ENCODE data around the gene MACROD2.
"Not testable (repeated sequence)": the region's sequence is repeated elsewhere in the genome, so short reads cannot be mapped to it uniquely, and the experiment has no call there.

MACROD2 gene

DNA sequence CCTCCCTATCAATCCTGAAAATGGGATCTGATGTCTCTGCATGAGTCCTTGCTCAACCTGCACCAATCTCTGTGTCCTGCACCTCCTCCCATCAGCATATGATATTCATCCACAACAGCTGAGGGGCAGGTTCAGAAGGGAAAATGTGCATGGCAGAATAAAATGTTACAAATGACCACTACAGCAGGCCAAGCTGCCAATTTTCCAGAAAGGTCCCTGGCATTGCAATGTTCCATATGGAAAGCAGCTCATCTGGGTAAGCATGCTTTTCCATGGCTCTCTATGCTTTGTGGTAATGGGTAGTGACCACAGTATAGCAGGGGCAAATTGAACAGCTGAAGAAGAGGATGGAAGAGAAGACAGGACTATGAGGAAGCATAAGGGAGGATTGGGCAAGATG lies 1183.3 kb downstream of the MACROD2 start:
- DNase-seq (ENCODE audit: low read depth), result no peak

DNA sequence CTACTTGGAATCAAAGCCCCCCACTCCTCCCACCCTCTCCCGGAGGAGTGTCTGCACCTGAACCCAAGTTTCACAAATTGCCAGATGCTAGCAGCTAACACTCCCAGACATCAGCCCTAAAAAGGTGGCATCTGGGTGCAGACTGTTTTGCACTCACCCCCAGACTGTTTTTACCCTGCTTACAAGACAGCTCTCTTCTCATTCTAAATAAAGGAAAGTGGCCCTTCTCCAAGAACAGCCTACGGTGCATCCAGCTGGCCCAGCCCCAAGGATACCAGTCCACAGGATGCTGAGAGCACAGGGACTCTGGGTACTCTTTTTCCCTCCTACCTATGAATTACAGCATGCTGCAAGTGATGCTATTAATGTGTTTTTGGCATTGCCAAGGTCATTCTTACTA lies 1184.1 kb downstream of the MACROD2 start:
- no peak for DNase-seq (ENCODE audit: low read depth)

DNA sequence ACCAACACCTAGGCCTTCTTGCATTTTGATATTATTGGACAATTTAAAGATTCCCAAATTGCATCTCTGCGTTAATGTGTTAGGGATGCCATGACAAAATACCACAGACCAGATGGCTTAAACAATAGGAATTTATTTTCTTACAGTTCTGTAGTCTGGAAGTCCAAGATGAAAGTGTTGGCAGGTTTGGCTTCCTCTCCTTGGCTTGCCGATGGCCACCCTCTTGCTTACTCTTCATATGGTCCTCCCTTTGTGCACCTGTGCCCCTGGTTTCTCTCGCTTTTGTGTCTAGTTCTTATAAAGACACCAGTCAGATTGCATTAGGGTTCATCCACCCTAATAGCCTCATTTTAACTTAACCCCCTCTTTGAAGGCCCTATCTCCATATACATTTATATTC lies 1184.5 kb downstream of the MACROD2 start:
- DNase-seq (ENCODE audit: low read depth), result no peak

DNA sequence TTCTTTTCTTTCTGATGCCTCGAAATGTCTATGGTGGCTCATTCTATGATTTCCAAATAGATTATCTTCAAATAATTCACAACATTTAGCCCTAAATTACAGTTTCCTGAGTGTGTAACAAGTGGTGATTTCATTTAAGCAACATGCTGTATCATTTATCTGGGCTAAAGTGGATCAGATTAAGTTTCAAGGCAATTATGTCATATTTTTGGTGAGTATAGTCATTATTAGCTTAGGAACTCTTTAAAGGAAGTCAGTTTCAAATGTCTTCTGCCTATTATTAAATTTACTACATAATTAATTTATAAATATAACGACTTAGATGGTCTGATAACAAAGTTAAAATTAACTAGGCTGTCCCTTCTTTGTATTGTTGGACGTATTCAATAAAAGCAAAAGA lies 1190.0 kb downstream of the MACROD2 start:
- DNase-seq (ENCODE audit: low read depth), result no peak

DNA sequence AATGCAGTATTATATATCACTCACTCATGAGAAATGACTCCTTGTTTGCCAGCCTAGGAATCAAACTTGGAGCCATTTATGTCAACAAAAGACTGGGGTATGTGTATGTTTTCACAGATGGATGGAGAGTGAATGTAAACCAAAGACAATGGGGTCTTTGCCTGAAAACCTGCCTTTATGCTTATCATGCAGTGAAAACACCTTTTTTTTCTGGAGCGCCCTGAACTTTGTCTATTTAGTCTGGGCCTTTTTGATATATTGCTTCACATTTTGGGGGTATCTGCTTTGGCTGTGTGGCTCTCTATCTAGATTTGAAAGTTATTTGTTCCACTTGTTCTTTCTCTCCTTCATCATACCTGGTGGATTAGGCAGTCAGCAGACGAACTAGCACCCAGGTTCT lies 1190.6 kb downstream of the MACROD2 start:
- no peak for DNase-seq (ENCODE audit: low read depth)

DNA sequence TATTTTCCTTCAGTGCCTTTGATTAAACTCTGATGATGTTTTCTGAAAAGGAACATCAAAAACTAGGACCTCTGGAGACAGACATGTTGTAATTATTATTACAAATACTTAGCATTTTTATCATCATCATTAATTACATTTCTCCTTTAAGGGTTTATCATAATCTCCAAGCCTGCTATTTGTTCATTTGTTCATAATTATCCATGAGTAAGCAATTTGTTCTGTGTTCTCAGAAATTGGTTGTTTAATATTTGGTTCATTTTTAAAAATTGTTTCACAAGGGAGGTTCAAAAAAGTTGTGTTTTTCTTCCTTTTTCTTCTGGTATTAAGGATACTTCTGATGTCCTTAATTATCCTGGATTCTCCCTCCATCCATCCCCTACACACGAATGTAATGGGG lies 1192.3 kb downstream of the MACROD2 start:
- DNase-seq (ENCODE audit: low read depth), result no peak

DNA sequence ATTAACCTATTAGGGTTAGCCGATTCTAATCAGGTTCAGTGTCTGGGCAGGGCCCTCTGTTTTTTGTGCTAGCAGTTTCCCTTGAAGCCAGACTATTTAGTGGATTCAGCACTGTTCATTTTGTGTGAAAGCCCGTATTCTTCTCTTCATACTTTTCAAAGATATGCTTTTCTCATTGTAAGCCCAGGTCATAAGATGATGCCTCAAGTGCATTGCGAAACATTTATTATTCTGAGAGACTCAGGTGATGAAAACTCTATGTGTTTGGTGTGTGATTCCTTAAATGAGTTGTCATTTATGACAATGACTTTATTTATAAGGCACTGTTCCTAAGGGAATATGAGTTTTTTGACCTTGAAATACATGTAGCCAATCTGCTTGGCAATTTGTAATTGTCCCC lies 1193.1 kb downstream of the MACROD2 start:
- no peak for DNase-seq (ENCODE audit: low read depth)

DNA sequence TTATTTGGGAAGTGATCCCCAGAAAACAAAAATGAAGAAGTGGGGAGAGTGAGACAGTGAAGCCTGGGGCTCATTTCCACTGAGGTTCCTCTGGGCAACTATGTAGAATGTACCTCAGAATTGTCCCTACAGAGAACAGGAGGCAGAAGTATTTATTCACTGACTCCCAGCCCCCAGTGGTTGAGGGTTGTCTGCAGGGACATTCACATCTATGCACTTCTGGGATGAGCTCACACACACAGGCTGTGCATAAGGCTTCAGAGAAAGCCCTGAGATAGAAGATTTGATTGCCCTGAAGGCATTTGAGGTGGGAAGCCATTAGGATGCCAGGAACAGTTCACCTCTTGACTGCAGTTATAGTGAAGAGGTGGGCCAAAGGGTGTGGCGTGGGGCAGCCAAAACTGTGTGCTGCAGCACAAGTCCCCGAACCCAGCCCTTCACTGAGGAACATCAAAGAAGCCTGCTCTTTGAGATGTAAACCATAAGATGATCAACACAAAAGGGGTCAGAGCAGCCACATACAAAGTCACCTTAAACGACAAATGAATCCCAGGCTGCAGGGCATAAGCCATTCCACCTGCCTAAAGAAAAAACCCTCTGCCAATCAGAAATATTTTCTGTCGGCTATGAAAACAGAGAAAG lies 1195.9 kb downstream of the MACROD2 start:
- DNase-seq (ENCODE audit: low read depth), result no peak

DNA sequence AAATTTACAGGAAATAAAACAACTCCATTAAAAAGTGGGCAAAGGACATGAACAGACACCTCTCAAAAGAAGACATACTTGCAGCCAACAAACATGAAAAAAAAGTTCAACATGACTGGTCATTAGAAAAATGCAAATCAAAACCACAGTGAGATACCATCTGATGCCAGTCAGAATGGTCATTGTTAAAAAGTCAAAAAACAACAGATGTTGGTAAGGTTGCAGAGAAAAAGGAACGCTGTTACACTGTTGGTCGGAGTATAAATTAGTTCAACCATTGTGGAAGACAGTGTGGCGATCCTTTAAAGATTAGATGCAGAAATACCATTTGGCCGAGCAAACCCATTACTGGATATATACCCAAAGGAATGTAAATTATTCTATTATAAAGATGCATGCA lies 1200.1 kb downstream of the MACROD2 start:
- no peak for DNase-seq (ENCODE audit: low read depth)

DNA sequence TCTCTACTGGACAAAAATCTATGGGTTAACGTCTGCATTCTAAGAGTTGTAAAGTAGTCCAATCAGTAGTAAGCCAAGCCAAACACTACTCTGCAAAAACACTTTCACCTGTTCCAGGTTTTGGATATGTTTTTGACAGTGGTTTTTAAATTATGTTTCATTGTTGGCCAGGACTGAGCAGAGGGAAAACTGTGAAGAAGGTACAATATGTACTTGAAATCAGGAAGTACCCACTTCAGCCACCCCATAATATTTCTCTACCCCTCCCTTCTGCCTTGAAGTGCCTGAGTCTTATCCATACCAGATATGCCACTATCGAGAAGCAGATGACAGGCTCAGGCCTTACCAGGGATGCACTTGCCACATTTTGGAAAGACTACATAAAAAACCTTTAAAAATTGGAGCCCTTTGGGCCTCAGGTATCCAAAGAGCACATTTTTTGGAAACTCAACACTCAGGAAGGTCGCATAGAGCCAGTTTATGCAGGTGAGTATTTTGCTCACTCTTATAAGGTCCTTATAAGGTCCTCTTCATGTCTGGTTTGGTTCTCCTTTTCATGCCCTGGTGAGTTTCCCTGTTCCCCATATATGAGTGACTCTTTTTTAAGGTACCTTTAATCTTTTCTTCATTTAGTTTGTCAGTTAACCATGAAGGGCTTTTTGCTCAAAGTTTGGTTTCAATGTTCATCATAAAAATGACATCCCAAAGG lies 1201.4 kb downstream of the MACROD2 start:
- DNase-seq (ENCODE audit: low read depth), result no peak

DNA sequence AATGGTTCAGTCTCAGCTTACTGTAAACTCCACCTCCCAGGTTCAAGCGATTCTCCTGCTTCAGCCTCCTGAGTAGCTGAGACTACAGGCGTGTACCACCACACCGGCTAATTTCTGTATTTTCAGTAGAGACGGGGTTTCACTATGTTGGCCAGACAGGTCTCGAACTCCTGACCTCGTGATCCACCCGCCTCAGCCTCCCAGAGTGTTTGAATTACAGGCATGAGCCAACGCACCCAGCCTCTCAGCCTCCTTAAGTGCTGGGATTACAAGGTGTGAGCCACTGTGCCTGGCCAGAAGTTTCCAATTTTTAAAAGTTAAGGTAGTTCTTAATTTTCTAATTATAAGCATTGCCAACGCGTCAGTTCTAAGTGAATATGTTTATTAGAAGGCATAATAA lies 1202.7 kb downstream of the MACROD2 start:
- not testable (repeated sequence) for DNase-seq (ENCODE audit: low read depth)

DNA sequence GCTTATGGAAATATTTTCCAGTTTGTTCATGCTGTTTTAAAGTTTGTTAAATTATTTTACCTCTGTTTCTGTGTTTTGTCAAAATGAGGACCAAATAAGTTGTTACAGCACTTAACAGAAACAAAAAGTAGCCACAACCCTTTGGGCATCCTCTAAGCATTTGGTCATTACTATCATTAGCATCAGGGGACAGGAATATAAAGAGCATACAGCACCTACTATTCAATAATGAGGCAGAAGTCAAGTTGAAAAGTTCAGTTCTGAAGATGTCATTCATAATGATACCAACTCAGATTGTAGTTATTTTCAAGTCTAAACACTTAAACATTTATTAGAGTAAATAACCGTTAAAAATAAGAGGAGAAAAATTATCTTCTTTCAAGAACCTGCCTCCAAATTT lies 1204.4 kb downstream of the MACROD2 start:
- DNase-seq (ENCODE audit: low read depth), result no peak

DNA sequence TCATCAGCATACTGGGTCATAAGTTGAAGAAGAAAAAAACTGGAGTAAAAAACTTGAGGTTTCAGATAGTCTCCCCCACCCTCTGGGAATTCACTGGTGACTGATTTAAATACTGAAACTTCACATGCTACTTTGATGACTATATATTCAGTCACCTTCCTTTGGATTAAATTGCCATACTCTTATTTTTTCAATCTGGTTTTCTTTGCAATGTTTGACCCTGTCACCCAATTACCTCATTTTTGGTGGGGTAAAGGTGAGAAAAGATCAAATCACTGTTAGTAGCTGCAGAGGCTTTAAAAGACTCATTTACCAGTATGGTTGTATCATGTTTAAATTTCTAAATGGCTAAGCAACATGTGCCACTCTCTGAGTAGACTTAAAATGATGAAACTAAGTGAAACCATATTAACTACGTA lies 1204.8 kb downstream of the MACROD2 start:
- DNase-seq (ENCODE audit: low read depth), result no peak

DNA sequence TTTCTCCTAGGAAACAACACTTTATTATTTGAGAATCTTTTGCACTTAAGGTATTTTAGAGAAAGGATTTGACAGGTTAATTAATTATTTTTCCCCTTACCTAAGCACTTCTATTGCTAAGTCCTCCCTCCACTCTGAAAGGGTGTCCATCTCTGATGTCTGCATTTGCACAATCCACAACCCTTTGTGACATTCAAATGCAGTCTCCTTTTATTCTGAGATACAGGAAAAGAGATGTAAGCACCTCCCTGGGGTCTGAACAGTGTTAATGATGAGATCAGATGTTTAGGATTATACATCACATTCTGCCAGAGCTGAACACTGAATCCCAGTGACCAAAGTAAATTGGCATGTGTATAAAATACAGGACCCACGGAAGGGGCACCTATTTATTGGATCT lies 1206.3 kb downstream of the MACROD2 start:
- DNase-seq (ENCODE audit: low read depth), result no peak

DNA sequence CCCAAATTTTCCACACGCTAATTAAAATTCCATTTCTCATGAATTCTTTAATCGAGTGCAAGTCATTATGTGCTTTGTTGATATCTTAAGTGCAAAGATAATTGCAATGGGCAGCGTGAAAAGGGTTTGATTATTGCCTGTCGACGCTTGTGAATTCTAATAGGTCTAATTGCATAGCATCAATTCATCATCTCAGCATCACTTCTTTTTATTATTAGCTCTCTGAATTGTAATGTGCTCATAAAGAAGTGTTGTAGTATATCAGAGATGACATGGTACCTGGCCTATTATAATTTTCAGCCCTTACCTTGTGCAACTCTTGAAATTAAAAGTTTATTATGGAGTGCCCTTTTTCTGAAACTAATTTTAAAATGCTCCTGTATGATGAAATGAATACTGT lies 1208.9 kb downstream of the MACROD2 start:
- no peak for DNase-seq (ENCODE audit: low read depth)

DNA sequence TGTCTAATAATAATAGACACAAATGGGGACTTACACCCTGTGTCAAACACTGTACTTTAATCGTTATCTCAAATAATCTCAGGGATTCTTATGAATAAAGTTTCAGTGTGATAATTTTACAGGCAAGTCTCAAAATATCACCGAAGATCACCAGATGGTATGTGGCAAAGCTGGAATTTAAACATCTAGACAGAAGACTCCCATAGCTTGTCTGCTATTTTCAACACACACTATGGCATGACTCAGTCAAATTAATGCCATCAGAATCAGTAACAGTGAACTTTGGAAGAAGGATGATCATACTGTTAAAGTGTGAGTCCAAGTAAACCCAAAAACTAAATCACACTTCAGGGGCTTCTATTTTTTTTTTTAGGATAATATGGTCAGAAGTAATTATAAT lies 1209.7 kb downstream of the MACROD2 start:
- no peak for DNase-seq (ENCODE audit: low read depth)

DNA sequence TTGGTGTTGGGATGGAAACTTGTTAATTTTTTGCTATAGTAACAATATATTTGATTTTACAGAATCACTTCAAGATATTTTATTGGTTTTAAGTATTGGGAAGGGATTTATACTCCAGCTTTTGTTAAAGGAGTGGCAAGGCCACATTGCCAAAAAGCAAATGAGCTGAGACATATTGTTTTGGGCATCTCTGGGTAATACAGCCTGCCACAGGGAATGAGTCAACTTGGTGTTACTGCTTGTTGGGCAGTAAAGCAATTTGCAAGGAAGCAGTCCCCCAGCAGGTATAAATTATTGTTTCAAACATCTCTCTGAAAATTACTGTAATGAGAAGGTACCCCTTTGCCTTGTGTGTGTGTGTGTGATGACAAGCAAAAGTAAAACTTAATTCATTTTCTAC lies 1210.4 kb downstream of the MACROD2 start:
- no peak for DNase-seq (ENCODE audit: low read depth)

DNA sequence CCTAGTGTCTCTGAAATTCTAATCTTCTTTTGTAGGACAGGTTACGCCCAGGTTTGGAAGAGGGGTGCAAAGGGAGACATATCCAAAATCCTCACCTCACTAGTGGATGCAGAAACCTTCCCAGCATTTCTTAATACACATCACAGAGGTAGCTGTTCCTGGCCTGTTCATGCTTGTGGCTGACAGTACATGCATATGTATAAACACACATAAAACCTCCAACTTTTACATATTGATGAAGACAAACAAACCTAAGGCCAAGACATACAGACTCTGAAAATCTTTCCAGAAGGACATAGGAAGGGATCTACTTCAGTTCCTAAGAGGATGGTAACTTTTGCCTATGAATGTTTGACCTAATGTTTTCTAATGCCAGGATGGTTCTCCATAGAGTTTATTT lies 1214.2 kb downstream of the MACROD2 start:
- no peak for DNase-seq (ENCODE audit: low read depth)

DNA sequence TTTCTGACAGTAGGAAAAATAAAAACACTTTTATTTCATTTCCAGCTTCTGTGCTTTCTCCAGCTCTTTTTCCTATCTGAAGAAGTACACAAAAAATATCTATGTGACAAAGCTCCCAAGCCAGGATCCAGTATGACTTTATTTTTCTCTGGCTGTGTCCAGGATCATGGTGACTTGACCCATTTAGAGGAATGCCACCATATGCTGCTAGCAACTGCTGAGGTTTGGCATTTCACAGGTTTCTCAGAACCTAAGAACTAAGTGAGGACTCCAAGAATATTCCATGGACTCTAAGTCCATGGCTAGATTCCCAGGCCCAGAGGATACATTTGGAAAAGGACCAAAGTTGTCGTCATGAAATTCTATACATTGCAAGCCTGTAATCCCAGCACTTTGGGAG lies 1218.7 kb downstream of the MACROD2 start:
- DNase-seq (ENCODE audit: low read depth), result no peak

DNA sequence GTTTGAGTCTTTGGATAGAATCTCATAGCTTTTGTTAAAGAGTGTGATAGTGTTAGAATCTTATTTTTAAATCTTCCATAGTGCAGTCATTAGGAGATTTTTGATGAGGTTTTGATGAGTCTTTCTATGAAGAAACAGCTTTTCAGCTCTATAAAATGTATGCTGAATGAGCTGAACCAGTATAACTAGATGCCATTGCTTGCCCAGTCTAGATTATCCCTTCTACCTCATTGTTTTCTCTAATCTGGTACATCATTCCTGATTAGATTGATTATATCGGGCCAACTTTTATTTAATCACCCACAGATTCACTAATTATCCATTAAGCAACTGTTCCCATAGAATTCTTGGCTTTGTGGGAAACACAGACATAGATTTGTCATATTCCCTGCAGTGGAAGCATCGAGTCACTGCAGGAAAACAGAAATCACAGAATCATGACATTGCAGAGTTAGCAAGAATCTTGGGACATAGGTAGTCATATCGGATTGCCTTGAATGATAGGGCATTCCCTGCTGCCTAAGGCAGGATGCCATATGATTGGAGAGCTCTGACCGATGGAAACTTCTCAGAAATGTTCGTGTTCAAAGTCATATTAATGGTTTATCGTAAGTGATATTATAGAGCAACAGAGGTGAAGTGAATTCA lies 1224.8 kb downstream of the MACROD2 start:
- no peak for DNase-seq (ENCODE audit: low read depth)

DNA sequence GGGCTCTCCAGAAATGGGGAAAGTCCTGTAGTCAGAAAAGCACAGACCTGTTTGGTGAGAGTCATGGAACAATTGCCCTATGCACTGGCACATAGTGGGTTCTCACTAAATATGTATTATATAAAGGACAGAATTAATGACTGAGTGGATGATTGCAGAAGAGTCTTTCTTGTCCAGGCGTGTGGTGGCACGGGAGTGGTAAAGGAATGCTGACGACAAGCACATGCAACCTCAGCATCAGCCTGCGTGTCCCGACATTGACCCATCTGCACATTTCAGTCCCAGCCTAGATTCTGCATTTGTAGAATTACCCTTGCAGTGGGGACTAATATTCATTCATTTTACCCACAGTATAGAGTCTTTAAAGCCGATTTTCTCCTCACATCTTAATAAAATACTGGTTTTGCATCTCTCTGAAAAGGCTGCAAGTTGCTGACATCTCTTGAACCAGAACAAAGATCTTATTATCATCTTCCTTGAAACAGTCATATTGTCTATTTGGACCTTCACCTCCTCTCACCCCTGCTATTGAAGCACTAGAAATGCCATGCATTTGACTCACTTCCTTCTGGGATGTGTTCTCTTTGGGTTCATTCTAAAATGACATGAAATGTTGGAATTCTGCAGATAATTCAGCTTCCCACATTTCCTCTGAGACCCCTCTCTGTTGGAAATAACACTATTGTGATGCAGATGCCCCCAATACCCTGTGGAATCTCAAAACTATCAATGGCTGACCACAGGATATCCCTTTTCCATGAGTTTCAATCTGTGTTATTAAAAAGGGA lies 1225.7 kb downstream of the MACROD2 start:
- no peak for DNase-seq (ENCODE audit: low read depth)

DNA sequence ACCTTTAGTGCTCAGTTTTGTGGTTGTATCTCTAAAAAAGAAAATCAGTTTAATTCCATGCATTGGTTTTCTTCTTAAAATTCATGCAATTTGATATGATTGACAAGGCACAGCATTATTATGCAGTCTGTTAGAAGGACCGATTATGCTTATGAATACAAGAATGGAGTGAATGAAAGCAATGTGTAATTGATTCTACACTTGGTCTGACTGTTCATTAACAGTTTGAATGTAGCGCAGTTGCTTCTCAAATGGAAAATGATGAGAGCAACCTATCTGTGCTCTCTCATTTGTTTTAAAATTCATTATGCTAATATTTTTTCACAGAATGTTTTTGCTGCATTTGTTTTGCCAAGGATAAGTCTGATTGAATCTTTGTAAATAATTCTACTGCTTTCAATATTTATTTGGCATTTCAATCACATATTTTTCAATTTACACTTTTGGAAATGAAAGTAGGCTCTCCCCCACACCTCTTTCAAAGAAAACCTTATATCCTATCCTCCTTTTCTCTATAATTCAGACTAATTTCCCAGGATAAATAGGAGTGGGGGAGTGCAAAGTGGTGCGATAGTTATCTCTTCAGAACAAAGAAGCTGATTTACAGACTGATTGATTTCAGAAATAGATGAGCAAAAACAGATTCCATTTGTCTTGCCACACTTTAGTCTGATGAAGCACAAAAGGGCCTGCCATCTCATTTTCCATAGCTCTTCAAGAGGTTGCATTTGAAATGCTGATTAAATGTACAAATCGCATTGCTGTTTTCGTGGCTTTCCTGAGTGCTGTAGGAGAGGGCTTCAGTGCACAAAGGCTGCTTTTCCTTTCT lies 1227.4 kb downstream of the MACROD2 start:
- no peak for DNase-seq (ENCODE audit: low read depth)

All from stimulated activated CD8-positive, alpha-beta memory T cell treated with anti-CD3 and anti-CD28 coated beads, Interleukin-15, amount 100 ng/mL, for 24 hours (primary cell).